Lung (tissue), 12 donors: ENCODE measurements around the gene ERCC2. TPM values are rescaled to one million over a fixed set of nuclear protein-coding genes. Genes with fewer than 3 reads are reported as not detected.

Experiments
- ATAC-seq: fragments of 200-7000 bp; cut with Tn5 transposase; one replicate; pipeline ENCODE4 v1.9.1; 2020; ENCODE audit warnings: moderate number of reproducible peaks; ENCODE audit not compliant: insufficient read depth, low FRiP score
- DNase-seq, 3 donors: peaks; one replicate each; pipeline ENCODE4 v3.0.0-alpha.2; 2013 to 2017
- H3K27ac ChIP-seq, 2 donors: one replicate each; pipeline ENCODE4 v1.5.1; 2013; ENCODE audit warnings: mild to moderate bottlenecking in 2 of 2, moderate library complexity in 2 of 2, control low read depth in 1 of 2, inconsistent platforms in 1 of 2, low read depth in 1 of 2, low read length in 1 of 2
- H3K27me3 ChIP-seq, 3 donors: one replicate each; pipeline ENCODE4 v1.5.1; 2013; ENCODE audit warnings: low read length in 2 of 3; ENCODE audit not compliant: control insufficient read depth in 3 of 3, insufficient read depth in 3 of 3
- H3K36me3 ChIP-seq, 4 donors: one replicate each; pipeline ENCODE4 v1.5.1; 2013; ENCODE audit warnings: low read length in 4 of 4, mild to moderate bottlenecking in 1 of 4, moderate library complexity in 1 of 4; ENCODE audit not compliant: control insufficient read depth in 4 of 4, insufficient read depth in 4 of 4
- H3K4me1 ChIP-seq, 5 donors: one replicate each; pipeline ENCODE4 v1.5.1; 2013; ENCODE audit warnings: low read length in 5 of 5, mild to moderate bottlenecking in 2 of 5, moderate library complexity in 1 of 5; ENCODE audit not compliant: control insufficient read depth in 5 of 5, insufficient read depth in 5 of 5
- H3K4me3 ChIP-seq: one replicate; pipeline ENCODE4 v1.5.1; 2013; ENCODE audit warnings: mild to moderate bottlenecking, control low read depth, moderate library complexity
- H3K9ac ChIP-seq, 2 donors: one replicate each; pipeline ENCODE4 v1.5.1; 2013; ENCODE audit warnings: low read length in 2 of 2, control low read depth in 1 of 2; ENCODE audit not compliant: insufficient read depth in 1 of 2
- H3K9me3 ChIP-seq, 4 donors: one replicate each; pipeline ENCODE4 v1.5.1; 2013; ENCODE audit warnings: low read length in 3 of 4, mild to moderate bottlenecking in 1 of 4, moderate library complexity in 1 of 4; ENCODE audit not compliant: control insufficient read depth in 4 of 4, insufficient read depth in 3 of 4
- CTCF ChIP-seq: IDR thresholded peaks from 2 replicates; pipeline ENCODE4 v1.5.1; 2012; ENCODE audit warnings: mild to moderate bottlenecking; ENCODE audit errors: control extremely low read depth, extremely low read depth
- WGBS, 2 donors: extraction: QIAGEN DNeasy Blood & Tissue Kit; methylation state at CpG; one replicate each; pipeline ENCODE4 v1.1.7; 2013; 5-methylcytosine and 5-hydroxymethylcytosine counted together
- polyA plus RNA-seq, 2 donors: library from polyadenylated mRNA; stranded (reverse); fragments of 200-250 nt; gene quantifications; one replicate each; pipeline ENCODE4 v1.2.1, GENCODE V29; 2013
- total RNA-seq, 2 donors: library from RNA; depleted of rRNA in 1 of 2; stranded (reverse); fragments of >200 nt in 1 of 2; gene quantifications; one replicate each; pipeline ENCODE4 v1.2.1, GENCODE V29; 2014 to 2021
- donor health status: control.
- donor health status: control.
- donor health status: Bipolar disorder and iron deficiency.
- donor health status: healthy.
- donor health status: DM: yes; HTN: yes; CAD: no.

ERCC2 gene
- total and polyA plus RNA-seq, 4 donors, result 11.9 to 19.9 (median 16.3) TPM

- peaks cover 0 to 4% (median 0%) of the 10 kb centered on the region in 5 donors for H3K4me1 ChIP-seq
- DNase-seq (no peak), ATAC-seq (no peak)
- 50 to 68% methylated on average over 52 to 59 of the region's 59 CpGs for WGBS, 2 donors
- H3K27me3 ChIP-seq, result peaks cover 0 to 13% (median 8%) of the 10 kb centered on the region in 3 donors
- H3K4me3 ChIP-seq, result no peak overlapping the region
- peaks cover 0 to 3% (median 0%) of the 10 kb centered on the region in 4 donors for H3K9me3 ChIP-seq
- TF ChIP-seq CTCF, result no peak
- no peak overlapping the region for H3K27ac ChIP-seq
- no peak overlapping the region for H3K9ac ChIP-seq
- H3K36me3 ChIP-seq, result peaks cover 0 to 30% (median 5%) of the 10 kb centered on the region in 4 donors
These were observed 25.6 kb upstream of the ERCC2 start for GRCh38 chr19:45395821-45396617.

GRCh38 chr19:45391871-45392665 is 21.7 kb upstream of the ERCC2 start:
- TF ChIP-seq CTCF, result no peak
- no peak overlapping the region for H3K9ac ChIP-seq
- peaks cover 0 to 9% (median 6%) of the 10 kb centered on the region in 3 donors for H3K27me3 ChIP-seq
- DNase-seq, result no peak
- 95% methylated on average over 21 of the region's 21 CpGs for WGBS, 2 donors
- no peak overlapping the region for H3K27ac ChIP-seq
- no peak for ATAC-seq
- H3K9me3 ChIP-seq, result peaks cover 0 to 3% (median 0%) of the 10 kb centered on the region in 4 donors
- H3K4me1 ChIP-seq, result no peaks in the 10 kb centered on the region
- no peak overlapping the region for H3K4me3 ChIP-seq
- peaks cover 0 to 30% (median 5%) of the 10 kb centered on the region in 4 donors for H3K36me3 ChIP-seq

- DNase-seq, result no peak
- H3K27me3 ChIP-seq, result peaks cover 0 to 14% (median 4%) of the 10 kb centered on the region in 3 donors
- no peak for TF ChIP-seq CTCF
- 80 to 87% methylated on average over 3 of the region's 3 CpGs for WGBS, 2 donors
- peaks cover 0 to 3% (median 0%) of the 10 kb centered on the region in 4 donors for H3K9me3 ChIP-seq
- no peaks in the 10 kb centered on the region for H3K4me1 ChIP-seq
- H3K4me3 ChIP-seq, result no peak overlapping the region
- H3K27ac ChIP-seq, result no peak overlapping the region
- peaks cover 0 to 23% (median 3%) of the 10 kb centered on the region in 4 donors for H3K36me3 ChIP-seq
- no peak for ATAC-seq
- no peak overlapping the region for H3K9ac ChIP-seq
These were observed 21.0 kb upstream of the ERCC2 start for GRCh38 chr19:45391346-45391745.
